Neural cell (in vitro differentiated cells): Measurements from ENCODE around the gene TRMT2A. TPM values are rescaled to one million over a fixed set of nuclear protein-coding genes. Genes with fewer than 3 reads are reported as not detected.

Experiments used
- H2AFZ ChIP-seq: fragments of 200-600, 300-800 bp; sonication (generic), shearing (Covaris generic); 2 replicates; pipeline ENCODE4 v1.6.0; 2014; ENCODE audit warnings: low read depth, mild to moderate bottlenecking, antibody characterized with exemption, low read length, moderate library complexity
- H3F3A ChIP-seq: fragments of 200-600 bp; shearing (Covaris generic); 2 replicates; pipeline ENCODE4 v1.6.1; 2016; ENCODE audit warnings: mild to moderate bottlenecking, moderate library complexity, mixed read lengths, antibody characterized with exemption, low read length; ENCODE audit not compliant: insufficient read depth, poor library complexity, severe bottlenecking
- H3K27ac ChIP-seq: fragments of 200-600, 300-800 bp; sonication (generic), shearing (Covaris generic); 2 replicates; pipeline ENCODE4 v1.5.1; 2014; ENCODE audit warnings: mild to moderate bottlenecking, low read length, moderate library complexity
- H3K27me3 ChIP-seq: fragments of 300-800, 200-600 bp; sonication (generic), shearing (Covaris generic); 2 replicates; pipeline ENCODE4 v1.6.0; 2014; ENCODE audit warnings: mild to moderate bottlenecking, low read depth, low read length, moderate library complexity; ENCODE audit not compliant: insufficient read depth
- H3K36me3 ChIP-seq: fragments of 300-800, 200-600 bp; sonication (generic), shearing (Covaris generic); 2 replicates; pipeline ENCODE4 v1.5.1; 2014; ENCODE audit warnings: mild to moderate bottlenecking, antibody characterized with exemption, low read length, moderate library complexity; ENCODE audit not compliant: insufficient read depth
- H3K4me2 ChIP-seq: fragments of 300-800, 200-600 bp; sonication (generic), shearing (Covaris generic); 2 replicates; pipeline ENCODE4 v1.6.0; 2014; ENCODE audit warnings: mild to moderate bottlenecking, low read length
- H3K4me3 ChIP-seq: fragments of 300-800, 200-600 bp; sonication (generic), shearing (Covaris generic); 2 replicates; pipeline ENCODE4 v1.5.1; 2014; ENCODE audit warnings: mild to moderate bottlenecking, low read length, moderate library complexity
- H3K79me2 ChIP-seq: fragments of 200-600 bp; shearing (Covaris generic); replicated peaks from 2 replicates; pipeline ENCODE4 v1.6.0; 2014; ENCODE audit warnings: mild to moderate bottlenecking, low read length, moderate library complexity; ENCODE audit not compliant: insufficient read depth
- H3K9ac ChIP-seq: fragments of 300-800, 200-600 bp; sonication (generic), shearing (Covaris generic); 2 replicates; pipeline ENCODE4 v1.6.1; 2016; ENCODE audit warnings: mild to moderate bottlenecking, low read length, mixed read lengths
- H3K9me2 ChIP-seq: fragments of 200-600 bp; shearing (Covaris generic); 2 replicates; pipeline ENCODE4 v1.6.1; 2016; ENCODE audit warnings: mild to moderate bottlenecking, low read length, mixed read lengths; ENCODE audit not compliant: insufficient read depth
- H3K9me3 ChIP-seq: fragments of 200-600, 300-800 bp; sonication (generic), shearing (Covaris generic); 2 replicates; pipeline ENCODE4 v1.6.1; 2016; ENCODE audit warnings: mild to moderate bottlenecking, mixed run types, low read length, moderate library complexity, mixed read lengths
- H4K20me1 ChIP-seq: fragments of 200-600 bp; shearing (Covaris generic); 2 replicates; pipeline ENCODE4 v1.6.1; 2016; ENCODE audit warnings: mild to moderate bottlenecking, mixed run types; ENCODE audit not compliant: insufficient read depth
- EP300 ChIP-seq: fragments of 450-650 bp; conservative IDR thresholded peaks from 2 replicates; pipeline ENCODE4 v1.6.1; 2014; ENCODE audit warnings: antibody characterized with exemption, mild to moderate bottlenecking, moderate library complexity; ENCODE audit not compliant: poor library complexity, severe bottlenecking
- EZH2 ChIP-seq: fragments of 200-600, 300-800 bp; shearing (Covaris generic), sonication (generic); IDR thresholded peaks from 2 replicates; pipeline ENCODE4 v1.6.1; 2014; ENCODE audit warnings: antibody characterized with exemption, low read length, borderline replicate concordance, mild to moderate bottlenecking; ENCODE audit not compliant: insufficient read depth, poor library complexity, severe bottlenecking
- MXI1 ChIP-seq: fragments of 450-650 bp; conservative IDR thresholded peaks from 2 replicates; pipeline ENCODE4 v1.6.1; 2014; ENCODE audit warnings: antibody characterized with exemption, mild to moderate bottlenecking; ENCODE audit not compliant: poor library complexity, severe bottlenecking
- POLR2AphosphoS5 ChIP-seq: IDR thresholded peaks from 2 replicates; pipeline ENCODE4 v1.6.1; 2012
- RAD21 ChIP-seq: fragments of 450-650 bp; conservative IDR thresholded peaks from 2 replicates; pipeline ENCODE4 v1.6.1; 2014; ENCODE audit warnings: antibody characterized with exemption, mild to moderate bottlenecking, moderate library complexity
- SMC3 ChIP-seq: fragments of 450-650 bp; conservative IDR thresholded peaks from 2 replicates; pipeline ENCODE4 v1.6.1; 2014; ENCODE audit warnings: antibody characterized with exemption, mild to moderate bottlenecking, moderate library complexity; ENCODE audit not compliant: poor library complexity
- TAF1 ChIP-seq: IDR thresholded peaks from 2 replicates; pipeline ENCODE4 v1.6.1; 2012; ENCODE audit warnings: low read depth
- polyA plus RNA-seq: library from polyadenylated mRNA; depleted of rRNA; stranded (reverse); fragments of >200 nt; gene quantifications from 2 replicates; pipeline ENCODE4 v1.2.3, GENCODE V29; 2014
- TF ChIP-seq, protein P1 (sequence below): IDR thresholded peaks from 2 replicates; pipeline ENCODE4 v1.6.1; 2012; ENCODE audit warnings: borderline replicate concordance
- TF ChIP-seq, protein P2 (sequence below): fragments of 450-650 bp; IDR thresholded peaks from 2 replicates; pipeline ENCODE4 v1.5.1; 2014; ENCODE audit warnings: antibody characterized with exemption, mild to moderate bottlenecking, moderate library complexity; ENCODE audit not compliant: poor library complexity, severe bottlenecking

The TRMT2A gene
- polyA plus RNA-seq, 1 donor from 2014 or later = 96.7 TPM

DNA sequence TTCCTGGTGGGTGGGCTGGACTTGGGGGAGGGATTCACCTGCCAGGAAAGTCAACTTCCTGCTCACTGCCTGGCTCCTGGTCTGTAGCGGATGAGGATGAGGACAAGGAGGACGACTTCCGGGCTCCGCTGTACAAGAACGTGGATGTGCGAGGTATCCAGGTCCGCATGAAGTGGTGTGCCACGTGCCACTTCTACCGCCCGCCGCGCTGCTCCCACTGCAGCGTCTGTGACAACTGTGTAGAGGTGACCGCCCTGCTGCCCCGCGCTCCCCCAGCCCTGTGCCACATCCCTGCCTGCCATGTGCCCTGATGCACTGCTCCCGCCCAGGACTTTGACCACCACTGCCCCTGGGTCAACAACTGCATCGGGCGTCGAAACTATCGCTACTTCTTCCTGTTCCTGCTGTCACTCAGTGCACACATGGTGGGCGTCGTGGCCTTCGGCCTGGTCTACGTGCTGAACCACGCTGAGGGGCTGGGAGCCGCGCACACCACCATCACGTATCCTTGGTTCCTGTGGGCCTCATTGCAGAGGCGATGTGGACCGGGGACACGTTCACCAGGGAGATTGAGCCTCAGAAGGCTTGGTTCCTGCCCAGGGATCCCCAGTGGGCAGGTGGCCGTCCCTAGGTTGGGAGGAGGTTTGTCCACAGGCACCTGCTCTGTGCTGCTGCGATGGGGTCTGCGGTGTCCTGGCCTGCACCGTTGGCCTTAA is 22.5 kb upstream of the TRMT2A start:
- no peaks in the 10 kb centered on the region for H3K79me2 ChIP-seq
- no peak for TF ChIP-seq RAD21
- TF ChIP-seq, protein P1, sequence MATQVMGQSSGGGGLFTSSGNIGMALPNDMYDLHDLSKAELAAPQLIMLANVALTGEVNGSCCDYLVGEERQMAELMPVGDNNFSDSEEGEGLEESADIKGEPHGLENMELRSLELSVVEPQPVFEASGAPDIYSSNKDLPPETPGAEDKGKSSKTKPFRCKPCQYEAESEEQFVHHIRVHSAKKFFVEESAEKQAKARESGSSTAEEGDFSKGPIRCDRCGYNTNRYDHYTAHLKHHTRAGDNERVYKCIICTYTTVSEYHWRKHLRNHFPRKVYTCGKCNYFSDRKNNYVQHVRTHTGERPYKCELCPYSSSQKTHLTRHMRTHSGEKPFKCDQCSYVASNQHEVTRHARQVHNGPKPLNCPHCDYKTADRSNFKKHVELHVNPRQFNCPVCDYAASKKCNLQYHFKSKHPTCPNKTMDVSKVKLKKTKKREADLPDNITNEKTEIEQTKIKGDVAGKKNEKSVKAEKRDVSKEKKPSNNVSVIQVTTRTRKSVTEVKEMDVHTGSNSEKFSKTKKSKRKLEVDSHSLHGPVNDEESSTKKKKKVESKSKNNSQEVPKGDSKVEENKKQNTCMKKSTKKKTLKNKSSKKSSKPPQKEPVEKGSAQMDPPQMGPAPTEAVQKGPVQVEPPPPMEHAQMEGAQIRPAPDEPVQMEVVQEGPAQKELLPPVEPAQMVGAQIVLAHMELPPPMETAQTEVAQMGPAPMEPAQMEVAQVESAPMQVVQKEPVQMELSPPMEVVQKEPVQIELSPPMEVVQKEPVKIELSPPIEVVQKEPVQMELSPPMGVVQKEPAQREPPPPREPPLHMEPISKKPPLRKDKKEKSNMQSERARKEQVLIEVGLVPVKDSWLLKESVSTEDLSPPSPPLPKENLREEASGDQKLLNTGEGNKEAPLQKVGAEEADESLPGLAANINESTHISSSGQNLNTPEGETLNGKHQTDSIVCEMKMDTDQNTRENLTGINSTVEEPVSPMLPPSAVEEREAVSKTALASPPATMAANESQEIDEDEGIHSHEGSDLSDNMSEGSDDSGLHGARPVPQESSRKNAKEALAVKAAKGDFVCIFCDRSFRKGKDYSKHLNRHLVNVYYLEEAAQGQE = no peak
- H3K27ac ChIP-seq = no peak overlapping the region
- H3K9me3 ChIP-seq = no peaks in the 10 kb centered on the region
- H2AFZ ChIP-seq = no peak overlapping the region
- no peaks in the 10 kb centered on the region for H3K27me3 ChIP-seq
- no peak overlapping the region for H3K4me2 ChIP-seq
- H3K4me3 ChIP-seq = no peak overlapping the region
- H3K9me2 ChIP-seq = no peaks in the 10 kb centered on the region
- H3K9ac ChIP-seq = no peak overlapping the region
- no peaks in the 10 kb centered on the region for H3K36me3 ChIP-seq
- no peaks in the 10 kb centered on the region for H4K20me1 ChIP-seq
- H3F3A ChIP-seq = no peaks in the 10 kb centered on the region

DNA sequence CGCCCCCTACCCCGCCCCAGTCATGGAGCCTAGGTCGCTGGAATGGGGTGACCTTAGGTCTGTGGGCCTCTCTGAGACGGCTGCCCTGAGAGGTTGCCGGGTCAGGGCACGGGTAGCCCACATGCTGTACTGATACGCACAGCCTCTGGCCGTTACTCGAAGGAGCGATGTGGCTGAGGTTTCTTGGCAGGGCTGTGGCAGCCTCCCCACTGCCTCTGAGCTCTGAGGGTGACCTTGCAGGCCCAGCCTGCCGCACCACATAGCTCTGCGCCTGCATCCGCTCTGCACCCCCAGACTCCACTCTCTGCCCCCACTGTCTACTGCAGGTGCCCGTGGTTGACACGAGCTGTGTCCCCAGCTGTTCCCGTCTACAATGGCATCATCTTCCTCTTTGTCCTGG is 21.8 kb upstream of the TRMT2A start:
- Histone ChIP-seq H3K27me3 (no peaks in the 10 kb centered on the region), H3K9ac (no peak overlapping the region), H3K4me3 (no peak overlapping the region), H2AFZ (no peak overlapping the region), H4K20me1 (no peaks in the 10 kb centered on the region), H3K79me2 (no peaks in the 10 kb centered on the region), H3K9me3 (no peaks in the 10 kb centered on the region), H3F3A (no peaks in the 10 kb centered on the region), H3K4me2 (no peak overlapping the region), H3K27ac (no peak overlapping the region), H3K36me3 (no peaks in the 10 kb centered on the region), H3K9me2 (no peaks in the 10 kb centered on the region)
- TF ChIP-seq, protein P1 = no peak
- TF ChIP-seq EP300 (no peak), SMC3 (no peak), MXI1 (no peak), TAF1 (no peak), RAD21 (no peak), EZH2 (no peak), POLR2AphosphoS5 (no peak)
- TF ChIP-seq, protein P2, sequence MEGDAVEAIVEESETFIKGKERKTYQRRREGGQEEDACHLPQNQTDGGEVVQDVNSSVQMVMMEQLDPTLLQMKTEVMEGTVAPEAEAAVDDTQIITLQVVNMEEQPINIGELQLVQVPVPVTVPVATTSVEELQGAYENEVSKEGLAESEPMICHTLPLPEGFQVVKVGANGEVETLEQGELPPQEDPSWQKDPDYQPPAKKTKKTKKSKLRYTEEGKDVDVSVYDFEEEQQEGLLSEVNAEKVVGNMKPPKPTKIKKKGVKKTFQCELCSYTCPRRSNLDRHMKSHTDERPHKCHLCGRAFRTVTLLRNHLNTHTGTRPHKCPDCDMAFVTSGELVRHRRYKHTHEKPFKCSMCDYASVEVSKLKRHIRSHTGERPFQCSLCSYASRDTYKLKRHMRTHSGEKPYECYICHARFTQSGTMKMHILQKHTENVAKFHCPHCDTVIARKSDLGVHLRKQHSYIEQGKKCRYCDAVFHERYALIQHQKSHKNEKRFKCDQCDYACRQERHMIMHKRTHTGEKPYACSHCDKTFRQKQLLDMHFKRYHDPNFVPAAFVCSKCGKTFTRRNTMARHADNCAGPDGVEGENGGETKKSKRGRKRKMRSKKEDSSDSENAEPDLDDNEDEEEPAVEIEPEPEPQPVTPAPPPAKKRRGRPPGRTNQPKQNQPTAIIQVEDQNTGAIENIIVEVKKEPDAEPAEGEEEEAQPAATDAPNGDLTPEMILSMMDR = no peak
